ENCODE measurements around the gene MEGF6. TPM values are rescaled to one million over a fixed set of nuclear protein-coding genes. Genes with fewer than 3 reads are reported as not detected.

Gene MEGF6
- total and polyA plus RNA-seq, 9 of the 15 experiments (the other 6 are each of a cell fraction or from before 2014, with no cell fraction given), result 0.03 to 1.7 (median 0.24) TPM; not detected in 3

DNA sequence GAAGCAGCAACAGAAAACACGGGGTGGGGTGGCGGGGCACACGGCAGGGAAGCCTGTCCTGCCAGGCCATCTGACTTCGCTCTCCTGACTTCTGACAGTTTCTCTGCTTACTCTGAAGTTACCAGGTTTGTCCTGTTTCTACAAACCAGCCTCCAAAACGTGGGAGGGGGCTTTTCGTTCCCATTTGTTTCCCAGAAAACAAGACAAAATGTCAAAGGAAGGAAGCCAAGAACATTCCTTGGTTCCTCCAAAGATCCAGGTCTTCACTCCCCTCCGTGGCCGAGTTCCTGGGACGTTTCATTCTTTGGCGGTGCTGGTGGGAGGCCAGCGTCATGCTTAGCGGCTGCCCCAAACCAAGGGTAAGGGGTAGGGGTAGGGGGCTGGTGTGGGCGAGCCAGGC, 49.6 kb downstream of the MEGF6 start (continued):
- TF ChIP-seq XRCC3 (IDR thresholded peaks at IDR 0.05) (no peak), NCOA6 (IDR thresholded peaks at IDR 0.05) (no peak)

DNA sequence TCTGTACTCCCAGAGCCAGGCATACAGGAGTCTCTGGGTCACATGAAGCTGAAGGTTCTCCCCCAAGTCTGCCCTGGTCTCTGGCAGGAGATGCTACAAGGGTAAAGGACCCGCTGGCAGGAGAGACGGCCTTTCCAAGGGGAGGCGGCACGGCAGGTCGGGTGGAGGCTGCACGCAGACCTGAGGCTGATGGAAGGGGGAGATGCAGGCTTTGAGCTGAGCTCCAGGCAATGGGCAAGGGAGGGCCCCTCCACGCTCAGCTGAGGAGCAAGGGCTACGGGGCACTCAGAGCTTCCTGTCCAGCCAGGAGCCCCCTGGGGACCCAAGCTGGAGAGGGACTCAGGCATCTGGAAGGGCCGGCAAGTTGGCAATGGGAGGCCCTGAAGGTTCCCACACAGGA, 50.3 kb downstream of the MEGF6 start:
- no peak overlapping the region for H3K4me3 ChIP-seq
- H3K27me3 ChIP-seq (ENCODE audit: control insufficient read depth in 2 of 2, insufficient read depth in 2 of 2, low read length in 2 of 2), result peaks cover 39 to 71% of the 10 kb centered on the region in 2 experiments
- POLR2A ChIA-PET, result no interaction called here
- in situ Hi-C loops (cut with MboI), result no loop called here
- peaks cover 38% of the 10 kb centered on the region for H4K20me1 ChIP-seq (replicated peaks; ENCODE audit: control insufficient read depth, insufficient read depth, low read length)
- H2AFZ ChIP-seq (ENCODE audit: low read depth, low read length), result no peak overlapping the region
- H3K4me1 ChIP-seq (replicated peaks in 1 of 2; ENCODE audit: control insufficient read depth in 2 of 2, insufficient read depth in 2 of 2, low read length in 2 of 2), result peaks cover 0 to 17% of the 10 kb centered on the region in 2 experiments; a peak in 1 of 5 replicates
- no peak overlapping the region for H3K4me2 ChIP-seq (ENCODE audit: insufficient read depth, low read length)
- intact Hi-C loops (cut with micrococcal nuclease), result loop anchor here (5.0 kb wide), 1 partner anchor 69 kb away; no protein-coding TSS in a partner anchor
- BruUV-seq (replicated peaks), result no TSS peak
- H3K36me3 ChIP-seq (ENCODE audit: control insufficient read depth, insufficient read depth, low read length), result no peaks in the 10 kb centered on the region
- H3K9ac ChIP-seq (ENCODE audit: insufficient read depth in 1 of 2, low read depth in 2 of 2, low read length in 2 of 2), result no peak overlapping the region; a peak in 1 of 4 replicates
- WGBS (ENCODE audit: insufficient coverage, low coverage, missing lambda C conversion rate), result under 1% methylated on average over 9 of the region's 9 CpGs
- CTCF ChIA-PET (ENCODE audit: low intra/inter-chr PET ratio), result no interaction called here
- H3K27ac ChIP-seq (ENCODE audit: extremely low read depth, low read depth, low read length), result no peak overlapping the region
- peaks cover 8% of the 10 kb centered on the region for H3K9me1 ChIP-seq (ENCODE audit: control insufficient read depth, insufficient read depth, low read length)
- DNase-seq (ENCODE audit: extremely low read depth in 1 of 4, low spot score in 3 of 4) (no peak), FAIRE-seq (no peak), ATAC-seq (no peak)
- no peaks in the 10 kb centered on the region for H3K79me2 ChIP-seq (ENCODE audit: control insufficient read depth, insufficient read depth, low read length)
- TF ChIP-seq, protein P1, sequence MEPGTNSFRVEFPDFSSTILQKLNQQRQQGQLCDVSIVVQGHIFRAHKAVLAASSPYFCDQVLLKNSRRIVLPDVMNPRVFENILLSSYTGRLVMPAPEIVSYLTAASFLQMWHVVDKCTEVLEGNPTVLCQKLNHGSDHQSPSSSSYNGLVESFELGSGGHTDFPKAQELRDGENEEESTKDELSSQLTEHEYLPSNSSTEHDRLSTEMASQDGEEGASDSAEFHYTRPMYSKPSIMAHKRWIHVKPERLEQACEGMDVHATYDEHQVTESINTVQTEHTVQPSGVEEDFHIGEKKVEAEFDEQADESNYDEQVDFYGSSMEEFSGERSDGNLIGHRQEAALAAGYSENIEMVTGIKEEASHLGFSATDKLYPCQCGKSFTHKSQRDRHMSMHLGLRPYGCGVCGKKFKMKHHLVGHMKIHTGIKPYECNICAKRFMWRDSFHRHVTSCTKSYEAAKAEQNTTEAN (CRISPR knock-in tag; IDR thresholded peaks at IDR 0.05), result no peak
- TF ChIP-seq, protein P2, sequence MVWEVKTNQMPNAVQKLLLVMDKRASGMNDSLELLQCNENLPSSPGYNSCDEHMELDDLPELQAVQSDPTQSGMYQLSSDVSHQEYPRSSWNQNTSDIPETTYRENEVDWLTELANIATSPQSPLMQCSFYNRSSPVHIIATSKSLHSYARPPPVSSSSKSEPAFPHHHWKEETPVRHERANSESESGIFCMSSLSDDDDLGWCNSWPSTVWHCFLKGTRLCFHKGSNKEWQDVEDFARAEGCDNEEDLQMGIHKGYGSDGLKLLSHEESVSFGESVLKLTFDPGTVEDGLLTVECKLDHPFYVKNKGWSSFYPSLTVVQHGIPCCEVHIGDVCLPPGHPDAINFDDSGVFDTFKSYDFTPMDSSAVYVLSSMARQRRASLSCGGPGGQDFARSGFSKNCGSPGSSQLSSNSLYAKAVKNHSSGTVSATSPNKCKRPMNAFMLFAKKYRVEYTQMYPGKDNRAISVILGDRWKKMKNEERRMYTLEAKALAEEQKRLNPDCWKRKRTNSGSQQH (CRISPR knock-in tag; IDR thresholded peaks at IDR 0.05), result no peak
- TF ChIP-seq LARP7 (IDR thresholded peaks at IDR 0.05) (no peak), SMAD4 (CRISPR knock-in tag; conservative IDR thresholded peaks at IDR 0.05) (no peak), PHTF2 (CRISPR knock-in tag; IDR thresholded peaks at IDR 0.05) (no peak), RBM22 (IDR thresholded peaks at IDR 0.05; ENCODE audit: low read depth, low read length, poor library complexity, severe bottlenecking) (no peak), HDAC1 (IDR thresholded peaks at IDR 0.05) (no peak), PURB (CRISPR knock-in tag; IDR thresholded peaks at IDR 0.05; ENCODE audit: low read depth) (no peak), MTF1 (CRISPR knock-in tag; IDR thresholded peaks at IDR 0.05; ENCODE audit: borderline replicate concordance) (no peak), SNRNP70 (optimal IDR thresholded peaks at IDR 0.05; ENCODE audit: low read depth, low read length) (no peak), ZNF589 (CRISPR knock-in tag; IDR thresholded peaks at IDR 0.05; ENCODE audit: low read depth) (no peak)
- TF ChIP-seq, protein P3, sequence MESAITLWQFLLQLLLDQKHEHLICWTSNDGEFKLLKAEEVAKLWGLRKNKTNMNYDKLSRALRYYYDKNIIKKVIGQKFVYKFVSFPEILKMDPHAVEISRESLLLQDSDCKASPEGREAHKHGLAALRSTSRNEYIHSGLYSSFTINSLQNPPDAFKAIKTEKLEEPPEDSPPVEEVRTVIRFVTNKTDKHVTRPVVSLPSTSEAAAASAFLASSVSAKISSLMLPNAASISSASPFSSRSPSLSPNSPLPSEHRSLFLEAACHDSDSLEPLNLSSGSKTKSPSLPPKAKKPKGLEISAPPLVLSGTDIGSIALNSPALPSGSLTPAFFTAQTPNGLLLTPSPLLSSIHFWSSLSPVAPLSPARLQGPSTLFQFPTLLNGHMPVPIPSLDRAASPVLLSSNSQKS (CRISPR knock-in tag; IDR thresholded peaks at IDR 0.05), result no peak
- TF ChIP-seq, protein P4, sequence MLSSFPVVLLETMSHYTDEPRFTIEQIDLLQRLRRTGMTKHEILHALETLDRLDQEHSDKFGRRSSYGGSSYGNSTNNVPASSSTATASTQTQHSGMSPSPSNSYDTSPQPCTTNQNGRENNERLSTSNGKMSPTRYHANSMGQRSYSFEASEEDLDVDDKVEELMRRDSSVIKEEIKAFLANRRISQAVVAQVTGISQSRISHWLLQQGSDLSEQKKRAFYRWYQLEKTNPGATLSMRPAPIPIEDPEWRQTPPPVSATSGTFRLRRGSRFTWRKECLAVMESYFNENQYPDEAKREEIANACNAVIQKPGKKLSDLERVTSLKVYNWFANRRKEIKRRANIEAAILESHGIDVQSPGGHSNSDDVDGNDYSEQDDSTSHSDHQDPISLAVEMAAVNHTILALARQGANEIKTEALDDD (IDR thresholded peaks at IDR 0.05), result no peak
- no peaks in the 10 kb centered on the region for H3K9me3 ChIP-seq (replicated peaks; ENCODE audit: control insufficient read depth, insufficient read depth, low read depth, low read length)

Data from K562 (cell line).